Measurements from ENCODE around the gene EBPL.
"Not testable (repeated sequence)": the region's sequence is repeated elsewhere in the genome, so short reads cannot be mapped to it uniquely, and the experiment has no call there.

EBPL gene

GRCh38 chr13:49632156-49632555, 59.1 kb downstream of the EBPL start:
- no peak for DNase-seq

GRCh38 chr13:49630580-49630979, 60.7 kb downstream of the EBPL start:
- DNase-seq = no peak

- DNase-seq = no peak
These were observed 61.3 kb downstream of the EBPL start for GRCh38 chr13:49629947-49630346.

GRCh38 chr13:49629196-49629938, 61.9 kb downstream of the EBPL start:
- no peak for DNase-seq

- DNase-seq = peak; percentile 11
These were observed 63.2 kb downstream of the EBPL start, which contains the start of gene ARL11 for GRCh38 chr13:49627831-49628652. Gene ARL11, plus strand, starts transcription at chr13:49628507. Its CDS starts 1,941 bp downstream, at chr13:49630448.

- DNase-seq = no peak
These were observed 65.8 kb downstream of the EBPL start for GRCh38 chr13:49625392-49626079.

GRCh38 chr13:49624229-49624628, 67.1 kb downstream of the EBPL start:
- DNase-seq = no peak

- no peak for DNase-seq
These were observed 68.9 kb downstream of the EBPL start for GRCh38 chr13:49622174-49622946.

GRCh38 chr13:49620170-49620621, 71.1 kb downstream of the EBPL start:
- DNase-seq = no peak

GRCh38 chr13:49616676-49617065, 74.6 kb downstream of the EBPL start:
- DNase-seq = no peak

- no peak for DNase-seq
These were observed 75.2 kb downstream of the EBPL start for GRCh38 chr13:49615836-49616675.

- DNase-seq = not testable (repeated sequence)
These were observed 79.2 kb downstream of the EBPL start for GRCh38 chr13:49612042-49612441.
